HCEC 1CT (cell line): ENCODE measurements around the gene TCEA3.

ENCODE experiments used
- DNase-seq: peaks from one replicate; pipeline ENCODE4 v3.0.0-alpha.2; 2017

TCEA3 gene

DNA sequence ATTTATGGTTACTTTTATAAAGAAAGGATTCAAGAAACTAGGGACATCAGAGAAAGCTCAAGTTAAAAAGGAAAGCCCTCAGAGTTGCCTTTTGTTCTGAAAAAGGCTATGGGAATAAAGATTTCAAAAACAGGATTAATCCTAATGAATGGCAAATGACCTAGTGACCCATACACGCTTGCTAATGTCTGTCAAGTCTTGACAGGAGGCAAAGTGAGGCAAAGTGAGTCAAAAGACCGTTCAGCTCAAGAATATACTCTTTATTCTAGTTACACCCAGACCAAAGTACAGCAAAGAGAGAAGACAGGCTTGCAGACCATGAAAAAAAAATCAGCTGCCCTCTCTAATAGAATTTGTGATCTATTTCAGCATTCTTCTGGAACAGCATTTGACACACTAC lies 58.4 kb downstream of the TCEA3 start:
- DNase-seq, result no peak

DNA sequence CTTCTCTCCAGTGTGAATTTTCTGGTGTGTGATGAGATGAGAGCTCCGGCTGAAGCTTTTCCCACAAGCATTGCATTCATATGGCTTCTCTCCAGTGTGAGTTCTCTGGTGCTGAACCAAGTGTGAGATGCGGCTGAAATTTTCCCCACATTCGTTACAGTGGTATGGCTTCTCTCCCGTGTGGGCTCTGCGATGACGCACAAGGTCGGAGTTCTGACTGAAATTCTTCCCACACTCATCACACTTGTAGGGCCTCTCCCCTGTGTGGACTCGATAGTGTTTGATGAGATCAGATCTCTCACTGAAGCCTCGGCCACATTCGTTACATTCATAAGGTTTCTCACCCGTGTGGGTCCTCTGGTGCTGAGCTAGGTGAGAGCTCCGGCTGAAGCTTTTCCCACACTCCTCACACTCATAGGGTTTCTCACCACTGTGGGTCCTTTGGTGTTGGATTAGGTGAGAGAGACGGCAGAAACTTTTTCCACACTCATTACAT lies 62.3 kb downstream of the TCEA3 start:
- DNase-seq, result no peak

DNA sequence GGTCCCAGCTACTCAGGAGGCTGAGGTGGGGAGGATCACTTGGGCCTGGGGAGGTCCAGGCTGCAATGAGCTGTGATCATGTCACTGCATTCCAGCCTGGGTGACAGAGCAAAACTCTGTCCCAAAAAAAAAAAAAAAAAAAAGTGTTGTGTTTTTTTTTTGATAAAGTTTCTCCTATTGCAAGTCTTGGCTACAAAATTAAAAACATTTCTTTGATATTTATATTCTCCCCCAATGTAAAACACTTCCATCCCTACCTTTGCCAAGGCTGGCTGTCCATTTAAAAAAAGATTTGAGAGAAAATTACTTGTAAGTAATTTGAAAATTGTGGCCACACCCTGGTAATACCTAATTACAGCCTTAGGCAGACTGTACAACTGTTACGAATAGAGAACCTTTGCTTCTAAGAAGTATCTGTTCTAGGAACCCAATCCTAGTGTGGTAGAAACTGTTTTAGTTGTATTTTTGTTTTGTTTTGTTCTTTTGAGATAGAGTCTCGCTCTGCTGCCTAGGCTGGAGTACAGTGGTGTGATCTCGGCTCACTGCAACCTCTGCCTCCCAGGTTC lies 66.2 kb downstream of the TCEA3 start:
- DNase-seq, result no peak

DNA sequence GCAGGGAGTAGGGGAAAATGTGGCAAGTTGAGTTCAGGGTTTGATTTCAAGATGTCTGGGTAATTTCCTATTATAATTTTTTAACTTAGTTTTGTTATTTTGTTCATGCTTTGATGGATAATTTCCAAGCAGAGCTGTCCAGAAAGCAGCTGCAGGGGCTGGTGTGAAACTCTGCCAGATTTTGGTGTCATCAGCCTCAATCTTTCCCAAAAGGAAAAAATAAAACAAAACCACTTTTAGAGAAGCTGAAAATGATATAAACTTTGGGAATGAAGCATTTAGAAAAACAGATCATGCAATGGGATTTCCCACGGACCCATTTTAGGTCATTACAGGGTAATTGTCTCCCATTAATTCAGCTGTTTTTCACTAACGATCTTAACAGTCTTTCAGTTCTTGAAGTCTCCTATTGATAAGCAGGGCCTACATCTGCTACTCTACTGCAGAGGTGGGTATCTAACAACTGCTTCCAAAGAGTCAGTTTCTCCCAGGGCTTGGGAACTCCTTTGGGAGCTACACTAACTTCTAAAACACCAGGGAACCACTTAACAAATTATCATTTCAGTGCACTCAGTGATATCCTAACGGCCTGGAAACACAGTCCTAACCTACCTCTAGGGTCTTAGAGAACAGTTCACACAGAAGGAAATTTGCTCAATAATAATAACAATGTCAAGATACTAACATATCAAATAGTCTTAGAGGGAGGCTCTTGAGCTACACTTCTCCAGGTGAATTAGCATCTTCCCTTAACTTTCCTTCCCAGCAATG lies 67.2 kb downstream of the TCEA3 start:
- no peak for DNase-seq

DNA sequence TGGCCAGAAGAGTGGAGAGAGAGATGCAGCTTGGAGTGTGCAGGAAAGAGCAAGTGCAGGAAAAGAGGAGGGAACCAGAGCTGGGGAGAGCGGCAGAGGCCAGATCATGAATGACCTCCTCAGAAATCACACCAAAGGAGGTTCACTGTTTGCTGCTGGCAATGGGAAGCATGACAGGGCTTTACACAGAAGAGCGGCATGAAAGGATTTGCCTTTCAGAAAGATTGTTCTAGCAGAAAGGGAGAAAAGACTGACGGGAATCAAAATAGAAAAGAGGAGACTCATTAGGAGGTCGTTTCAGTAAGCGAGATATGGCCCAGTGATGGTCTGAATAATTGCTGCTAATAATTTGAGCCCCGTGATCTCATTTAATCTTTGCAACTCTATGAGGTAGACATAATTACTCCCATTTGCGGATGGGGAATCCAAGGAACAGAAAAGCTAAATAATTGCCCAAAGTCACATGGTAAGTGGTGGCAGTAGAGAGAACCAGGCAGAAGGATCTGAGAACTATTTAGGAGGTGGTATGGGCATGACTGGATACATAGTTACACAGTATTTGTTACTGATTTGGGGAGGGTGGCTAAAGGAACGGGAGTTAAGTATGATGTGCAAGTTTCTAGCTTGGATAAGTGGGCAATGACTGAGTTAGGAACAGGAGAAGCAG lies 67.9 kb downstream of the TCEA3 start:
- no peak for DNase-seq

DNA sequence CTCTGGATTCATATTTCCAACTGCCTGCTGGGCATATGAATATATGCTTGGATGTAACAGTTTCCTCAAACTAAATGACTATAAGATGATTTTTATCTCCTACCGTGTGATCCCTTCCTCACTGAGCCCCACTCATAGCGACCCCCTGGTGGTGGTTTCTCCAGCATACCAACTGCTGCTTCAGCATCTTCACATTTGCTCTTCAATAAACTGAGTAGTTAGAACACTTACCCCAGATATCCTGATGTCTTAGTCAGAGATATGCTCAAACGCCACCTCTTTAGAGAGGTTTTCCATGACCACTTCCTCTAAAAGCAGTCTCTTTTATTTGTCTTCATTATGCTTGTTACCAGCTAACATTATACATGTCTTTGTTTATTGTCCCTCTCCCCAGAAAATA lies 70.3 kb downstream of the TCEA3 start:
- DNase-seq, result no peak

DNA sequence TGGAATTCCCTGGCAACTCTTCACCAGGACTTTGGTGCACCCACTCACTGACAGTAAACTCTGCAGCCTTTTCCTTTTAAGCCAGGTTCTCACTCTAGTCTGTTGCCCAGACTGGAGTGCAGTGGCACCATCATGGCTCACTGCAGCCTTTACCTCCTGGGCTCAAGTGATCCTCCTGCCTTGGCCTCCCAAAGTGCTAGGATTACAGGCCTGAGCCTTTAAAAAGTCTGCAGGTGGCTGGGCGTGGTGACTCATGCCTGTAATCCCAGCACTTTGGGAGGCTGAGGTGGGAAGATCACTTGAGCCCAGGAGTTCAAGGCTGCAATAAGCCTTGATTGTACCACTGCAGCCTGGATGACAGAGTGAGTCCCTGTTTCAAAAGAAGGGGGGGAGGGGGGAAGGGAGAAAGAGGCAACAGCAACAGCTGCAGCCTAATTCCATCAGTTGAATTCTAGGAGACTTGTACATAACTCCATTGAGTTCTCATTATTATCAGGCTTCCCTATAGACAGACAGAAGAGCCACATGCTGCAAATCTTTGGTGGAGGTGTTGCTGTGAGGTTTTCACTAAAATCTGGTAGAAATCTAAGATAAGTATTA lies 72.4 kb downstream of the TCEA3 start:
- no peak for DNase-seq

DNA sequence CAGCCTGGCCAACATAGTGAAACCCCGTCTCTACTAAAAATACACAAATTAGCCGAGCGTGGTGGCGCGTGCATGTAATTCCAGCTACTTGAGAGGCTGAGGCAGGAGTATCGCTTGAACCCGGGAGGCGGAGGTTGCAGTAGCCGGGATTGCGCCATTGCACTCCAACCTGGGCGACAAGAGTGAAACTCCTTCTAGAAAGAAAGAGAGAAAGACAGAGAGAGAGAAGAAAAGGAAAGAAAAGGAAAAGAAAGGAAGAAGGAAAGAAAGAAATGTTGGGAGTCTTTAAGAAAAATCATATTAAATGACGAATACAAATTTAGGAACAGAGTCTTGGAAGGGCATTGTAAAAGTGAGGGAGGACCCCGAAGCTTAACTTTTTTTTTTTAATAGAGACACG lies 78.6 kb downstream of the TCEA3 start:
- no peak for DNase-seq

DNA sequence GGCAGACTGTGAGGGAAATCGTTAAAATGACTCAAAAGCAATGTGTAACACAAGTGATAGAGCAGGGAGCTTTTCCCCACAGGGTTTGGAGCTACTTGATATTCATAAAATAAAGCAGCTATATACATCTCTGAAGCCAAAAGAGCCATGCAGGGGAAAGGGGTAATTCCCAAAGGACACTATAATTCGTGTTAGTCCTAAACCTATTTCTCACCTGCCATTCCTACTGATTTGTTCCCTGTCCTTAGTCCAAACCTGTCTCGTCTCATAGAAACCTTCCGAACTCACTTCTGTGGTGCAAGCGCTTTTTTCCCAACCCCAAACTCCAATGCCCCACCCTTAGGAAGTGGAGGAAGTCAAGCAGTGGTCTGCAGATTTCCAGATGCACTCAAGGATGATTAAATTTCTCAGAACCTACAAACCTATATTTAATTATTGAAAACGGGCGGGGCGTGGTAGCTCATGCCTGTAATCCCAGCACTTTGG lies 79.5 kb downstream of the TCEA3 start:
- DNase-seq, result peak; percentile 39

DNA sequence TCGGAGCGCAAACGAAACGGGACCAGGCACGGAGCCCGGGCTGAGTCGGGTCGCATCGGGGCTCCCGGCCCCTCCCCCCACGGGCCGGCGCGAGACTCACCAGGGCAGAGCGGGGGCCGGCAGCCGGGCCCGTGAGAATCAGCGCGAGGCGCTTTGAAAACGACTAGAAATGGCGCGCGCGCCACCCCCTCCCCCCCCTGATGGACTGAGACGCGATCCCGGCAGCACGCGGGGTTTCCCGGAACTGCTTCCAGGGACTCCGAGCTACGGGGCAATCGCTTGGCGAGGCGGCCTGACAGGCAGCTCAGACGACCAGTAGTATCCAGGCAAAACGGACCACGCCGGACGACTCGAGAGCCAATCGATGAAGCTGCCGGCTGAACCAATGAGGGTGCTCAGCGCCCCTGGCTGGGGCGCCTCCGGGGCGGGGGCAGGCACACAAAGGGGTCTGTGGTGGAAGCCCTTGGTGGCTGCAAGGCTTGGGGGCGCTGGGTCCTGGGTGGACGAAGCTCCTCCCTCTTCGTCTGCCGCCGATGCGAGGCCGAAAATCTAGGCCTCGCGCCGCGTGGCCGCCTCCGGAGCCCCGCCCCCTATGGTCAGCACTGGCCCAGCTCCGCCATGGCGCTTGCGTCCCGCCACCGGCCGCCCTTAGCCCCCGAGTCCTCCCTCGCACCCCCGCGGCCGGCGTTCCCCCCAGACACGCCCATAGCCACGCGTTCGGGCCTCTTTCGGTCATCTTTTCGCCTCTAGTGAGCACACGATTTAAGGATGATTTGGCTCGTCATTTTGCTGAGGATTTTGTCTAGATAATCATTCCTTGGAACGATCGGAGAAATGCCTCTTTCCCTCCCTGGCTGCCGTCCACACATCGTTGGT lies 80.2 kb downstream of the TCEA3 start, which contains the start of gene HNRNPR:
Gene HNRNPR, minus strand, starts transcription at position 174 of the 876 bp plus-strand sequence. CDS start 3,276 bp downstream, outside the sequence.
- peak; percentile 100 for DNase-seq

DNA sequence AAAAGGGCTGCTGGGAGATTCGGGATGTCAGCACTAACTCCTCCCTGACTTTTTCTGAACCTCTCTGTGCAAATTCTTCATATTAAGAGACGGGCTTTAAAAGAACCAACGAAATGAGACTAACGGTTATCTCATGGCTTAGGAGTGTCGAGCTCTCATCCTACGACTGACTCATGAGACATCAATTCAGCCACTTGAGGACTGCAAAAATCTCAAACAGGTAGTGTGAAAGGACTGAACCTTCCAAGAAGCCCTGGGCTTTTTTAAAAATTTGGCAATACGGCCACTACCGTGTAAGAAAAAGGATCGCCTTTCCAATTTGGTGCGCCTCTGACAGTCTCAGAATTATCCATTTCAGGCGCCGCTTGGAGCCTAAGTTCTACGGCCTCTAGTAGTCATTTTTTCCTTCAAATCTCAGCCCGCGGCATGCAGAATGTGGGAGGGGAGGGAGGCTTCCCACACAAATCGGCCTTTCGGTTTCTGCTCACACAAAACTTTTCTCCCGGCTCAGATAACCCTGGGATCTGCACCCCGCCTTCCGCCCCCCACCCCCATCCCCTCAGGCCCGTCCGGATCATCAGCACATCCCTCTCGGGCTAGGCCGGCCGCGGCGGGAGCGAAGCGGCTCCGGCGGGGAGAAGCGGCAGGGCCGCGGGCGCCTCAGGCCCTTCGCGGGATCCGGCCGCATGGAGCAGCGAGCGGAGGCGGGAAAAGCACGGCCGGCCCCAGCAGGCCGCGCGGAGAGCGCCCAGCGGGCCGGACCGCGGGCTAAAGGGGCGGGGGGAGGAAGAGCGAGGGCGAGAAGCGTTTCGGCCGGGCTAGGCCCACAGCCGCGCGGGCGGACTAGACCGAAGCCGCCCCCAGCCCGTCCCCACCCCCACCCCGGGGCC lies 81.1 kb downstream of the TCEA3 start:
- DNase-seq, result peak; percentile 70

DNA sequence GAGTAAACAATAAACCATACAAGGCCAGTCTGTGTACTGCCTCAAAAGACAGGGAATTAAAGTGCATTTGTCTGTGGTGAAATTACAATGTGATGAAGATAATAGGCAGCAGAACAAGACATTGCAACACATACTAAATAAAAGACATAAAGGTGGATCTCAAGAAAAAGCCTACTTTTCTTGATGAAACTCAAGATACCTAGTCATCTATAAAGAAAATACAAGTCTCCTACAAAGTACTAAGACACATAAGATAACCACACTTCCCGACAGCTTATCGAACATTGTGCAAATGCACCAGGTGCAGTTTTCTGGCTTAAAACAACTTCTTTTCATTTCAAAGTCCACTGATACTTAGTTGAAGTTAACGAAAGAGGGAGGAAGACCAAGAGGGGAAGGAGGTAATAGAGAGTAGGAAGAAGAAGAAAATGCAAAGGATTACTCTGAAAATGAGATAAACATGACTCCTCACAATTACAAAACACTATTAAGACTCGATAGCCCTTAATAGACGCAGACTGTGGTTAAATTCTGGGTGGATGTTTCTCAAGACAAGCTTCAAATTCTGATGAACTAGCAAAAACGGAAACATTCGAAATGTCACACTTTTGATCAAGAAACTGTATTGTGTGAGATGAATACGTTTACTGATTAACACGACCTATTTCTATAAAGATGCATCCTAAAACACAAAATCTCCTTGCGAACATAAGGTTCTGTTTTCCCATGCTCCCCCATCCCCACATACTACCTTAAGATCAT lies 82.4 kb downstream of the TCEA3 start:
- peak; percentile 13 for DNase-seq

DNA sequence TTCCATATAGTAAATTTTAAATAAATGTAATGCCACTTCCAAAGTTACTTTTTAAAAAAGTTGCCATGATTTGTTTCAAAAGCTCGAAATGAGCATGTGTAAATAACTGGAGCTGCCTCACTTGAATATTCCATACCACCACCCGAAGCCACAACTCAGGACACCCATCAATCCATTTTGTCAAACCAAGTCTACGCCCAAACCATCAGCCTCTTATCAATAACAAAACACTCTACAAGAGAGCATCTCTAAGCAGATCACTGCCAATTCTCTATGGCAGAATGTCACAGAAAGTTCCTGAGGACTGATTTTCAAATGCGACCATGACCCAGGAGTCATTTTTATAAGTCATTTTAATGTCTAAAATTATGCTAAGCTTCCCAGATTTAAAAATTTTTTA lies 84.9 kb downstream of the TCEA3 start:
- no peak for DNase-seq

DNA sequence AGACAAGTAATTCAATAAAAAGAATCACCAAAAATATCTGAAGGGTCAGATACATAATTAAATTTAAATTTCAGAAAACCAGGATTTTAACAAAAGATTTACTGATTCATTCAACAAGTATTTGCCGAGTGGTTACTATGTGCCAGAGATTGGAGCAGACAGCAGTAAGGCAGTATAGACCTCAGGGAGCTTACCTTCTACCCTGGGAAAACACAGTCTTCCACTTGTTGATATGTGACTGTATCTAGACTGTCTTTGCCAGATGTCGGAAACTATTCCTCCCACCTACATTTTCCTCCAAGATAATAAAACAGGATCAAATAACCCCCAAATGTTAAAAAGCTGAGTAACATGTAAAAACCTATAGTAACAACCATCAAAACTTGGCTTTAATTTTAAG lies 86.7 kb downstream of the TCEA3 start:
- no peak for DNase-seq

DNA sequence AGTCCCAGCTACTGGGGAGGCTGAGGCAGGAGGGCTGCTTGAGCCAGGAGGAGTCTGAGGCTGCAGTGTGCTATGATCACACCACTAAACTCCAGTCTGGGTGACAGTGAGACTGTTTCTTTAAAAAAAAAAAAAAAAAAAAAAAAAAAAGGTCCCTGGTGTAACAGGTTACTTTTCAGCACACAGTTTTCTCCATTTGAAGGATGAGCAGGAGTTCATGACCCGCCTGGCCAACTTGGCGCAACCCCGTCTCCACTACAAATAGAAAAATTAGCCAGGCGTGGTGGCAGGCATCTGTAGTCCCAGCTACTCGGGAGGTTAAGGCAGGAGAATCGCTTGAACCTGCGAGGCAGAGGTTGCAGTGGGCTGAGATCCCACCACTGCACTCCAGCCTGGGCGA lies 92.8 kb downstream of the TCEA3 start:
- DNase-seq, result no peak
